HG02623 (cell line): Measurements from ENCODE around the gene PSMC5.

Experiments used
- ATAC-seq: cut with Tn5 transposase; IDR thresholded peaks from one replicate; pipeline ENCODE4 v1.9.1; 2021; ENCODE audit warnings: moderate library complexity; ENCODE audit not compliant: unreplicated experiment

PSMC5 gene

DNA sequence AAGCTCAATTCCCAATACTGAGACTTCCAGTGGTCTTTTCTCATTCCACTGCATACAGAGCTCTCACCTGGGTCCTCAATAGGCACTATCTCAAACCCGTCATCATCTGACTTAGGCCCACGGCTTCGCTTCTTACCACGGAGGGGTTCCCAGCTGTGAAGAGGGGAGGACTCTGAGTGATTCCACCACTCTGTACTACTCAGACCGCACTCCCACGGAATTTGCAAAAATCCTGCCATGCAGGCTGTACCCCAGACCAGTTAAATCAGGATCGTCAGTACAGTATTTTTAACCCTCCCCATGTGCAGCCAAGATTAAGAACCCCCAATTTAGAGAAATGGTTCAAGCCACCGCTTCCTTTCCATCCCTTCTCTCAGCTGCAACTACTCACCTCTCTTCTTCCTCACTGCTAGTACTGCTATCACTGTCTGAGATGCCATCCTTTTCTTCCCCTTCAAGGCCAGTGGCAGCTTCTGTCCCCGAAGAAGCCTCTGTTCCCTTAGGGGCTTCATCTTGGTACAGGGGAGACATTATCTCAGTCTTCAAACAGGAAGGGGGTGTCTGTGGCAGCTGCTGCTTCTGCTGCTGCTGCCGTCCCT is 6.2 kb upstream of the PSMC5 start:
- no peak for ATAC-seq

DNA sequence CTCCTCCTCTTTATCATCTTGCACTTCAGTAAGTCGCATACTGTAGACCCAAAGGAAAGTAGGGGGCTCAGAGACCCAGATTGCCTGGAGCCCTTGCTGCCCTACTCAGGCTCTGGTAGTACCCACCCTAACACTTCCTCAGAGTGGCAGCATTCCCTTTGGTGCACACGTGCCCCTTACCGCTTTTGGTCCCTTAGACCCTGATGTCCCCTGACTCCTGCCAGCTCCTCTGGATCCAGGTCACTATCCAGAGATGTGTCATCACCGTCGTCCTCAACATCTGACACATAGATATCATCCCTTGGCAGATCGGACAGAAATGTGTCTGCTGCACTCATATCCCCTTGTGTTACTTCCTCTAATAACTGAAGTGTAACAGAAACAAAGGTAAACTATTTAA is 5.4 kb upstream of the PSMC5 start:
- ATAC-seq, result no peak

DNA sequence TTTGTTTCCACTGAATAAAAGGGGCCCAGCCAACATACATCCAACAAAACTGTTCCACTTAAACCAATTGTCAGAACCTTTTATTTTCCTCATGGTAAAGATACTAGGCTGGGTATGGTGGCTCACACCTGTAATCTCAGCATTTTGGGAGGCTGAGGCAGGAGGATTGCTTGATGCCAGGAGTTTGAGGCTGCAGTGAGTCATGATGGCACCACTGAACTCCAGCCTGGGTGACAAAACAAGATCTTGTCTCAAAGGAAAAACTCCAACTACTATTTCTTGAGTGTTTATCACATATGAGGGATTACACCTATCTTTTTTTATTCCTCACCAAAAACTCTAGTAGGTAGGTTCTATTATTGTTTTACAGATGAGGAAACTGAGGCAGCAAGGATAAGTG is 4.7 kb upstream of the PSMC5 start:
- no peak for ATAC-seq

DNA sequence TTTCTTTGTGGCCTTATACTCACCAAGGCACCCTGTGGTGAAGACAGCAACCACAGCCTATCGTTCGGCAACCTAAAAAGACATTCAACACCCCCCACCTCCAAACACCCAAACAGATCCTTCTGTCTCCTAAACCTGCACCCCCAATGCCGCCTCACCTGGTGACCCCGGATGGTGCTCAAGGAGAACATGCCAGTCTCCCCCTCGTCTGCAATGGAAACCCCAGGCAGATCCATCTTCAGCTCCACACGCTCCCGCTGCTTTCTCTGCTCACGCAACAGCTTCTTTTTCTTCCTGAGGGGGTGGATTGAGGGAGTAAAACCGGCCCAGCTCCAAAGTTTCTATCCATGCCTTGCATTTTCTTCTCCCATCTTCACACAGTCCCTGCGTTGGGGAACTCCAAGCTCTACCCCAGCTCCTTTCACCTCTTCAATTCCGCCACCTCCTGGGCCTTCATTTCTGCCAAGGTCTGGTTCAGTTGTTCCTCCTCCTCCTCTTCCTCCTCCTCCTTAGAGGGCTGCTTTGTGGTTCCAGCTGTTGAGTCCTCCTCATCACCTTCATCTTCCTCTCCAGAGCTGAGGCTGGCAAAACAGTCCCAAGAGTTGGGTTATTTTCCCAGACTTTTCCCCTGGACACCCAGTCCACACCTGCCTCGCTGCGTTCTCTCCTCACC is 3.4 kb upstream of the PSMC5 start:
- no peak for ATAC-seq

DNA sequence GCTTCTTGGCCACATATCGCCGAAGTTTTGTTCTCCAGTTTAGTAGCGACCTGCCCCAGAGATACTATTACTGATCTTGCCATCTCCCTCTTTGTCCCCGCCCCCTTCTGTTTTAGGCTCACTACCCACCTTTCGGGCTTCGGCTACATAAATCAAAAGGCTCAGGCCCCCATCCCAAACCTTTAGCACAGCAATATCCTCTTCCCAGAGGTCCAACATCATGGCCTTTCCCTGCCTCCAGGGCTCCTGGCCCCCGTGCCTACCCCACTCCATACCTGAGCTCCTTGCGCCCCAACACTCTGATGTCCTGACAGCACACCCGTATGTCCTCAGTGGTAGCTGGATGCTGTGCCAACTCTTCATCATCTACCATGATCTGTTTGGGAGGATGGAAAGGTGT is 2.9 kb upstream of the PSMC5 start:
- ATAC-seq, result no peak

DNA sequence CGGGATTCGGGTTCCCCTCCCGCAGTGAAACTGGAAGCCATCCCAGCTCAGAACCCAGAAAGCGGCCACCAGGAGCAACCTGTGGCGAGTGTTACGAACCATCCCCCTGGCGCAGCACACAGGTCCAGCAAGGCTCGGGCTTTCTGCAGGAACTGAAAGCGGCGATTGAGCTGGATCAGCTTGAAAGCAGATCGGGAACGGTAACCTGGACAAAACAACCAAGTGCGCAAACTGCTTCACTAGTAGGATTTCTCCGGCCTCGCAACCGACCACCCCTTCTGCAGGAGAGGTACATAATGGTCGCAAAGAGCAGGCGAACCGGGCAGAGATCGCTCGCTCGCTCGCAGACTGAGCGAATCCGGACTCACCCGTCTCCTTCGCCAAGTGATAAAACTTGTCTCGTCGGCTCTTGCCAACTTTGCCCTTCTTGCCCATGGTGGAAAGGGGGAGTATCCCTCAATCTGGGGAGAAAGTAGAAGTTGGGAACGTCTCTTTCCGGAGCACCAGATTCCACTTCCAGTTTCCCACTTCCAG is 696 bp upstream of the PSMC5 start:
- ATAC-seq, result no peak

DNA sequence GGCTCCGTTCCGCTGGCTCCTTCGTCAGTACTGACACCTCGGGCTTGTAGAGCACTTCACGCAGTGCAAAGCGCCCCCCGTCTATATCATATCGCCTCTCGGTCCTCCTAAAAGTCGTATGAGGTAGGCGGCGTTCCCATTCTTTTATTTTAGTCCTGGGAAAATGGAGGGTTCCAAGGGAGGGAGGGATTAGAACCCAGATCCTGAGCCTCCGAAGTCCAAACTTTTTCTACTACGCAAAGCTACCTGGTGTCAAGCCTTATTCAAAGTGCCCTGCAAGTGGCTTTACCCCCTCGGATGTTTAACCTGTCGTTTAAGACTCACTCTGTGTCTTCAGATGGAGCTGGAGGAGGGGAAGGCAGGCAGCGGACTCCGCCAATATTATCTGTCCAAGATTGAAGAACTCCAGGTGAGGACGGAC is 580 bp downstream of the PSMC5 start:
- no peak for ATAC-seq

DNA sequence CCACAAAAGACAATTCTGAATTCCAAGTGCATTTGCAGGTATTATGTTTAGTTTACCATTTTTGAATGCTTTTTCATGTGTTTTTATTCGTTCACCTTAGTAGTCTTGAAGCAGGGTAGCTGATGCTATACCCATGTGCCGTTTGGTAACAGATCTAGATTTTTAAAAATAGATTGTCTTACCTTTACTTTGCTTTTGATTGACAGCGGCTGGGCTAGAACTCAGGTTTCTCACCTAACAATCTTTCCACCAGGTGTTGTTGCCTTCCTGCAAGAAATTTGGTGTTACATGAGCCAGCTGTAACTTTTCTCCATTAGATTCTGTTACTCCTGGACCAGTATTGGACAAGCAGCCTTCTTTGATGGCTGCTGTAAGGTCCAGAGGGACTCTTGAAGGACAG is 1.7 kb downstream of the PSMC5 start:
- no peak for ATAC-seq

DNA sequence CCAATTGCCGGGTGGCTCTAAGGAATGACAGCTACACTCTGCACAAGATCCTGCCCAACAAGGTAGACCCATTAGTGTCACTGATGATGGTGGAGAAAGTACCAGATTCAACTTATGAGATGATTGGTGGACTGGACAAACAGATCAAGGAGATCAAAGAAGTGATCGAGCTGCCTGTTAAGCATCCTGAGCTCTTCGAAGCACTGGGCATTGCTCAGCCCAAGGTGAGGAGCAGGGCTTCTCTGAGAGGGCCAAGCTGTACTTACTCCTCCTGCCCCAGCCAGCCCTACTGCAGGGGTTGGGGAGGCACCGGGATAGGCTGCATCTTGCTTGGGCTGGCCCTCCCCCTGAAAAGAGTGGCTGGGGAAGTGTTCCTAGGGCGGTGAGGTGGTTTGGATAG is 3.0 kb downstream of the PSMC5 start:
- no peak for ATAC-seq

DNA sequence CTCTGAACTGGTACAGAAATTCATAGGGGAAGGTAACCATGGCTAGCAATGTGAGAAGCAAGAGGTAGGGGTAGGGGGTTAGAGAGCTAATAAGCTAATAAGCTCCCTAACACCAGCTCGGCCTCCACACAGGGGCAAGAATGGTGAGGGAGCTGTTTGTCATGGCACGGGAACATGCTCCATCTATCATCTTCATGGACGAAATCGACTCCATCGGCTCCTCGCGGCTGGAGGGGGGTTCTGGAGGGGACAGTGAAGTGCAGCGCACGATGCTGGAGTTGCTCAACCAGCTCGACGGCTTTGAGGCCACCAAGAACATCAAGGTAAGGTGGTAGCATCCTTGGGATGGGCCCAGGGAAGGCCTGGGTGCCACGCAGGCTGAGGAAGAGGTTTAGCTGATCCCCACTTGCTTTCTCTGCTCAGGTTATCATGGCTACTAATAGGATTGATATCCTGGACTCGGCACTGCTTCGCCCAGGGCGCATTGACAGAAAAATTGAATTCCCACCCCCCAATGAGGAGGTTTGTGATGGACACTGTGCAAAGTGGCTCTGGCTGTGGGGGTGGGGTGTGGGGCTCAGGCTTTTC is 3.8 kb downstream of the PSMC5 start:
- ATAC-seq, result no peak

DNA sequence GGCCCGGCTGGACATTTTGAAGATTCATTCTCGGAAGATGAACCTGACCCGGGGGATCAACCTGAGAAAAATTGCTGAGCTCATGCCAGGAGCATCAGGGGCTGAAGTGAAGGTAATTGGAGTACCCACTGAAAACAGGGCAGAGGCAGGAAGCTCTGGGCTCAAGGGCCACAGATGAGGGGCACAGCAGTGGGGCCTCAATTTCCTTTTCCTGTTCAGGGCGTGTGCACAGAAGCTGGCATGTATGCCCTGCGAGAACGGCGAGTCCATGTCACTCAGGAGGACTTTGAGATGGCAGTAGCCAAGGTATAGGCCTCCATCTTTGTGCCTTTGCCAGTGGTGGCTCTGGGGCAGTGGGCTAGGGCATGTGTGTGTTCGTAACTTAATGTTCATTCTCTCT is 4.3 kb downstream of the PSMC5 start:
- no peak for ATAC-seq

DNA sequence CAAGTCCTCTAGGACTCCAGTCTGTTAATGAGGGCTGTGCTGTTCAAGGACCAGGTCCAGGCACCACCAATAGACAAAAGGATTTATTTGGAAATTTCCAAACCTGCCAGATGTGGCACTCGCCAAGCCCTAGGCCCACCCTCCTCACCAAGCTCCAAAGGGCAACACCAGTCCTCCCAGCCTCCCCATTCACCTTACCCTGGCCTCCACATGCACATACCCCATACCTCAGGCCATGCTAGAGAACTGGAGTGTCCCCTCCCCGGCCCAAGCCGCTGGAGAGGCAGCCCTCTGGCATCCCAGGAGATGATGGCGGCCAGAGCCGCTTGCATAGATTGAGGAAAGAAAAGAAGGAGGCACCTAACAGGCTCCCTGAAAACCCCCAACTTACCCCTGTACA is 4.8 kb downstream of the PSMC5 start:
- ATAC-seq, result no peak

DNA sequence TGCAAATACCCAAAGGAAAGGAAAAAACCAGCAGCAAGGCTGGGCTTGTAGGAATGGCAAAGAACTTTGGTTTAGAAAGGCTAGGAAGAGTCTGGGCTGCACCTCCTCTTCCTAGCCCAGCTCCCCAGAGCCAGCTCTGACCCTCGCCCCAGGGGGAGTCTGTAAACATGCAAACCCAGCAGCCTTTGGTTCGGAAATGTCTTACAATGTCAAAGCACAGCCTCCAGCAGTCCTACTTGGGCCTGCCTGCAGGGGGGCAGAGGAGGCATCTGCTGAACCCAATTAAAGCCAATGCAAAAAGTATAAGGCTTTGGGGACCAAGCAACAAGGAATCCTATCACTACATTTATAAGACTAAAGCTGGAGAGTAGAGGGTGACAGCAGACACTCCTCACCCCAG is 5.2 kb downstream of the PSMC5 start:
- no peak for ATAC-seq

DNA sequence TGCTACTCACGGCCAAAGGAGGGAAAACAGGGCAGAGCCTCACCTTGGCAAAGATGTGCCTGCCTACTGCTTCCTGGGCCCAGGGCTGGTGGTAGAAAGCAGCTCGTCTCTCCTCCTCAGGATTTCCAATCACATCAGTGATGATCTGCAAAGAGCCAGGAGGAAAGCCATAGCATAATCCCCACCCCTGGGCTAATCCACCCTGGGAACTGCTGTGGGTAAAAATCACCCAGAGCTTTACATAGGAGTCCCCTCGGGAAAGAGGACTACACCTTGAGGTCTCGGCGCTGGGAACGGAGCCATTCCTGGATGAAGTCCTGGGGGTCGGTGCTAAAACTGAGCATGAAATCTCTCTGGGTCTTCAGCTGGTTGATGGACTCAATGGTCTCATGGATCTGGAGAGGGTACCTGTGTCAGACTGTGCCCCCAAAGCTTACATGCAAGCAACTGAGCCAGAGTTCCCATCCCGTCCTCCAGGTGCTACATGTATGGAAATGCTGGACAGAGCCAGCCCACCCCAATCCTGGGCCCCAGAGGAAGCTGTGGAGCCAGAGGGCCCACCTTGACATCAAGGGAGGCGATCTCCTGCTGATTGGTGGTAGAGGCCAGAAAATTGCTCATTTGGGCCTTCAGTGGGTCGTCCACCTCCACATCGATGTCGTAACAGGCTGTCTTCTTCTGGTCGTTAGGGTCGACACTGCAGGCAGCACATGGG is 6.0 kb downstream of the PSMC5 start:
- no peak for ATAC-seq

DNA sequence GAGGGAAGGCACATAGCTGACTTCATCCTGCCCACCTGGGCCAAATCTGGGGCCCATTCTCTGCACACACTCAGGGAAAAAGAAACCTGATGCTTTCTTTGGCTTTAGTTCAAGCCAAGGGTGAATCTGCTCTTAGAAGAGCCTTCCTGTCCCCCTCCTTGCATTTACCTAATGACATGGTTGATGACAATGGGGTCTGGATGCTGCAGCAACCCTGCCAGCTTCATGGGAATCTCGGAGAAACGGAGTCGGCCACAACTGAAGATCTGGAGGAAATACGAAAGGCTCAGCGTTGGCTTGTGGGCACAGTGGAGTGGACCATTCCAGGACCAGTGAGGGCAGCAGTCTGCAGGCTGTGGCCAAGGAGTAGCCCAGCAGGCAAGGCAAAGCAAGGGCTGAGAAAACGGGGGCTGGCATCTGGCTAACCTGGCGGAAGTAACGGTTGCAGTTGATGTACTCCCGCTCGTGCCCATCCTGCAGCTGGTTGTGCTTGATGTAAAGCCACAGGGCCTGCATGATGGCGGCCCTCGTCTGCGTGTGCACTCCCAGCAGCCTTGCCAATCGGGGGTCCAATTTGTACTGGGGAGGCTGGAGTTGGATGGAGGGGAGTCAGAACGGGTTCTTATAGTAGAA is 6.6 kb downstream of the PSMC5 start:
- ATAC-seq, result no peak

DNA sequence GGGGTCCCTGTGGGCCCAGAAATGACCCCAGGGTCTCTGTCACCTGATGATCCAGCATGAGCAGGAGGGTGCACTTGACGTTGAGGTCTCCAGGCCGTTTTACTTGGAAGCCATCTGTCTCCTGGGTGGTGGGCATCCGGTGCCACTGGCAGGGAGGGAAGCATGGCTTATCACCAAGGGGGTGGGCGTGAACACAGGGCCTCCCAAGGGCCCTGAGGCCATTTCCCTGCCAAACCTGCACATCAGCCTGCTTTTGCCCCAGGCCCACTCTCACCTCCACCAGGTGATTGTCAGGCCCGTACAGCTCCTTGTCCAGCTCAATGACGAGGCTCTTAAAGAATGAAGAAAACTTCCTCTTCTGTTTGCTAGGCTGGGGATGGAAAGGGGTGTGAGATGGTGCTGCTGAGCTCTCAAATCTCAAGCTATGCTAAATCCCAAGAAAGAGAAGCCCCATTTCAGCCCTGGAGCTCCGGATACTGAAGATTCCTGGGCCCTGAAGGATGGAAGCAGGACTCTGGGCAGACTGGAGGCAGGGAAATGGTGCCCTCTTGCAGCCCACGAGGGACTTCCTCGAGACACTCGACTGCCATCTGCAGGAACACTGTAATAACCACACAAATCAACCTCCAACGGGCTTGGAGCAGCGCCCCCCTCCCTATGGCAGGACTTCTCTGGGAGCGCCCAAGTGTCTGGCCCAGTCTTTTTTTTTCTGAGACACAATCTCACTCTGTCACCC is 7.4 kb downstream of the PSMC5 start:
- no peak for ATAC-seq

DNA sequence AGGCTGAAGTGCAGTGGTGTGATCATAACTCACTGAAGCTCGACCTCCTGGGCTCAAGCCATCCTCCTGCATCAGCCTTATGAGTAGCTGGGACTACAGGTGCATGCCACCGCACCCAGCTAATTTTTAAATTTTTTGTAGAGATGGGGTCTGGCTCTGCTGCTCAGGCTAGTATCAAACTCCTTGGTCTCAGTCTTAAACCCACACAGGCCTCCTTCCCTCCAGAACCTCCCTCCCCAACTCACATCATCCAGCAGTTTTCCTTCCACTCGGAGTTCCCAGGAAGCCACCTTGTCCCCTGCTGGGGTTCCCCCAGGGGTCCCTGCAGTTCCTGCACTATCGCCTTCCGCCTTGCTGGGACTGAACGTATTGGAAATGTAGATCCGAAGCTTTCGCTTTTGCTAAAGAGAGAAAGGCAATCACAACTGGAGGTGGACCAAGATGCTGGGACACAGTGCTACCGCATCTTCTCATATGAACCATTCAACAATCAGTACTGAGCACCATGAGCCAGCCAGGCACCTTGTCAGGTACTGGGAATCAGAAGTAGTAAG is 8.0 kb downstream of the PSMC5 start:
- ATAC-seq, result no peak

DNA sequence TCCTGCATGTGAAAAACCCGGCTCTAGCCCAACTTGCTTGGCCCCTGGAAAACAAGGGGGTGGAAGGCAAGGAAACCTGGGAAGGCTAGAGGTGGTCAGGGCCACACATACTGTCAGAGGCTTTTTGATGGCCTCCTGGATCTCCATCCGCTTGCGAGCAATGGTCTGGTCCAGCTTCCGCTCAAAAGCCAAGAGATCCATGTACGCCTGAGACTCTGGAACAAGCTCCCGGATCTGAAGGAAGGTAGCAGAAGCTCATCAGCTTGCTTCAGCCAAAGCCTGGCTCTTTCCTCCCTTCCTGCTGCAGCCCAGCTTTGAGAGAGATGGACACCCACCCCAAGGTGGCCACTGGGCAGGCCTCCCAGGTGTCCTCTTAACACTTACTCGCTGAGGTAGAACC is 9.6 kb downstream of the PSMC5 start:
- no peak for ATAC-seq

DNA sequence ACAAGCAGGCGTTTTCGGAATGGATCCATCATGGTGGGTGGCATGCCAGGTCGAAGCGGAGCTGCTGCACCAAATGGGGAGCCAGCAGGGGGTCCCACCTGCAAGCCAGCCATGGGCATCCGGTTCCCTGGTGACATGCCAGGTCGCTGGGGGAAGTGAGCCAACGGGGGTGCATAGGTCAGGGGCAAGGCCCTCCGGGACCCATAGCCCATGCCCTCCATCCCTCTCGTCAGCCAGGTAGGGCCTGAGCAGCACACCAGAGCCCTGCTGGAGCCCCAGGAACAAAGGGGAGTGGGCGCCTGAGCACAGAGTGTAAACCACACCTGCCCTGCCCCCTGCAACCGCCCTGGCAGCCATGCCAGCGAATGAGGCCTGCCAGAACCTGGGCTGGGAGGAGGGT is 10.2 kb downstream of the PSMC5 start:
- no peak for ATAC-seq

DNA sequence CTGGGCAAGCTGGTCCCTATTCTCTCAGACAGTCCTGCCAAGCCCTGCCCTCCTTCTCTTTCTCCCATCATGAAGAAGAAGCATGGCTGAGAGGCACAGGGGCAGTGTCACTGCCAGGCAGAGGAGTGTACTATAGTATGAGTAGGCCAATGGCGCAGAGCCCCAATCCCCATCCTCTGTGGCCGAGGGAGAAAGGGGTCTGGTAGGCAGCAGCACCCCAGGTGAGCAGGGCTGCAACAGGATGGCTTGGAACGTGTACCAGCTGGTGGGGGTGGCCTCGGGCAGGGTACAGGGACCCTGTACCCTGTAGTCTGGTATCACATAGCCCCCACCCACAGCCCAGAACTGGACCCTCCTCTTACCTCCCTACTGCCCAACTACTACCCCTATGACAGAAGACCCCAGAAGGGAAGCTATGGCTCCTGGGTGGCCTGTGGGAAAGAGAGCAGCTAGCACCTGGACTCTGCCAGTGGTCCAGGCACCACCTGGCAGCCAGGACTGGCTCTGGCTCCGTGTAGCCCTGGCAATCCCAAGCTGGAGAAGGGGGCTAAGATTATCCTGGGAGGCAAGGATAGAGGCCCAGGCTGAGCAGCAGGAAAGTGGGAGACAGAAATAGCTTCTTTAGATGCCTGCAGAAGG is 10.8 kb downstream of the PSMC5 start:
- no peak for ATAC-seq
